SK-N-SH treated with all-trans-retinoic acid at 6 μM for 48 hours (cell line): ENCODE measurements around the gene SLC17A2.

ENCODE experiments used
- ATAC-seq: fragments of 200-7000 bp; cut with Tn5 transposase; 3 replicates; pipeline ENCODE4 v1.9.1; 2020; ENCODE audit warnings: mild to moderate bottlenecking, moderate library complexity
- ARNTL ChIP-seq: fragments of 450-650 bp; formaldehyde crosslinking; IDR thresholded peaks from 2 replicates; pipeline ENCODE4 v1.5.0; 2020; ENCODE audit warnings: low read depth, mild to moderate bottlenecking, moderate library complexity, borderline replicate concordance
- CSDC2 ChIP-seq: fragments of 250-450 bp; sonication (Bioruptor Pico); IDR thresholded peaks from 2 replicates; pipeline ENCODE4 v1.5.0; 2020; ENCODE audit warnings: mild to moderate bottlenecking, moderate library complexity
- ESRRG ChIP-seq: fragments of 250-450 bp; sonication (Bioruptor Pico); IDR thresholded peaks from 2 replicates; pipeline ENCODE4 v1.6.1; 2021; ENCODE audit warnings: mild to moderate bottlenecking
- GLIS3 ChIP-seq: fragments of 250-450 bp; sonication (Bioruptor Pico); IDR thresholded peaks from 2 replicates; pipeline ENCODE4 v1.5.0; 2020; ENCODE audit warnings: mild to moderate bottlenecking, moderate library complexity
- ISL1 ChIP-seq: fragments of 250-450 bp; sonication (Bioruptor Pico); IDR thresholded peaks from 2 replicates; pipeline ENCODE4 v2.1.2; 2022; ENCODE audit warnings: mild to moderate bottlenecking, moderate library complexity
- OSR1 ChIP-seq: fragments of 250-450 bp; sonication (Bioruptor Pico); IDR thresholded peaks from 2 replicates; pipeline ENCODE4 v1.8.0; 2022; ENCODE audit warnings: moderate library complexity, mild to moderate bottlenecking, inconsistent platforms
- PPARA ChIP-seq: fragments of 250-450 bp; sonication (Bioruptor Pico); IDR thresholded peaks from 2 replicates; pipeline ENCODE4 v1.5.0; 2020; ENCODE audit warnings: mild to moderate bottlenecking, borderline replicate concordance
- RARB ChIP-seq: fragments of 250-450 bp; sonication (Bioruptor Pico); IDR thresholded peaks from 2 replicates; pipeline ENCODE4 v1.8.0; 2021; ENCODE audit warnings: mild to moderate bottlenecking, moderate library complexity
- SNAI2 ChIP-seq: fragments of 250-450 bp; sonication (Bioruptor Pico); IDR thresholded peaks from 2 replicates; pipeline ENCODE4 v1.5.0; 2020; ENCODE audit warnings: mild to moderate bottlenecking, moderate library complexity
- TCF4 ChIP-seq: fragments of 250-450 bp; sonication (Bioruptor Pico); IDR thresholded peaks from 2 replicates; pipeline ENCODE4 v1.8.0; 2021; ENCODE audit warnings: mild to moderate bottlenecking, moderate library complexity, borderline replicate concordance
- TOX ChIP-seq: fragments of 250-450 bp; sonication (Bioruptor Pico); IDR thresholded peaks from 2 replicates; pipeline ENCODE4 v1.8.0; 2021; ENCODE audit warnings: mild to moderate bottlenecking, moderate library complexity, borderline replicate concordance
- ZC3H10 ChIP-seq: fragments of 250-450 bp; sonication (Bioruptor Pico); IDR thresholded peaks from 2 replicates; pipeline ENCODE4 v1.5.1; 2021; ENCODE audit warnings: mild to moderate bottlenecking, moderate library complexity
- ZFP3 ChIP-seq: fragments of 250-450 bp; sonication (Bioruptor Pico); IDR thresholded peaks from 2 replicates; pipeline ENCODE4 v1.5.0; 2020; ENCODE audit warnings: mild to moderate bottlenecking, moderate library complexity
- ZFP30 ChIP-seq: fragments of 450-650 bp; formaldehyde crosslinking; IDR thresholded peaks from 2 replicates; pipeline ENCODE4 v1.5.0; 2022; ENCODE audit warnings: mild to moderate bottlenecking, moderate library complexity
- ZNF565 ChIP-seq: fragments of 450-650 bp; formaldehyde crosslinking; conservative IDR thresholded peaks from 2 replicates; pipeline ENCODE4 v1.5.0; 2020; ENCODE audit warnings: low read depth, mild to moderate bottlenecking, moderate library complexity
- ZNF70 ChIP-seq: fragments of 450-650 bp; formaldehyde crosslinking; IDR thresholded peaks from 2 replicates; pipeline ENCODE4 v1.5.0; 2020; ENCODE audit warnings: mild to moderate bottlenecking, moderate library complexity
- ZNF8 ChIP-seq: fragments of 450-650 bp; formaldehyde crosslinking; IDR thresholded peaks from 2 replicates; pipeline ENCODE4 v1.5.0; 2020; ENCODE audit warnings: mild to moderate bottlenecking, moderate library complexity
- TF ChIP-seq, protein P1 (sequence below): fragments of 250-450 bp; sonication (Bioruptor Pico); IDR thresholded peaks from 2 replicates; pipeline ENCODE4 v1.8.0; 2020; ENCODE audit warnings: mild to moderate bottlenecking, moderate library complexity, borderline replicate concordance
- TF ChIP-seq, protein P2 (sequence below): fragments of 250-450 bp; sonication (Bioruptor Pico); IDR thresholded peaks from 2 replicates; pipeline ENCODE4 v1.5.0; 2020; ENCODE audit warnings: mild to moderate bottlenecking, moderate library complexity
- TF ChIP-seq, protein P3 (sequence below): fragments of 250-450 bp; sonication (Bioruptor Pico); IDR thresholded peaks from 2 replicates; pipeline ENCODE4 v1.5.1; 2020; ENCODE audit warnings: low read depth, mild to moderate bottlenecking, moderate library complexity
- TF ChIP-seq, protein P4 (sequence below): fragments of 250-450 bp; sonication (Bioruptor Pico); IDR thresholded peaks from 2 replicates; pipeline ENCODE4 v1.8.0; 2021; ENCODE audit warnings: low read depth, mild to moderate bottlenecking, moderate library complexity, borderline replicate concordance

The SLC17A2 gene

GRCh38 chr6:25971187-25971821 lies 40.8 kb upstream of the SLC17A2 start:
- peak; percentile 91 for ATAC-seq
- TF ChIP-seq ISL1 (CRISPR knock-in tag) = peak; percentile 69
- no peak for TF ChIP-seq RARB (CRISPR knock-in tag)
- TF ChIP-seq TCF4 (CRISPR knock-in tag) = no peak
- TF ChIP-seq GLIS3 (CRISPR knock-in tag) = no peak
- no peak for TF ChIP-seq TOX (CRISPR knock-in tag)
- TF ChIP-seq, protein P1, sequence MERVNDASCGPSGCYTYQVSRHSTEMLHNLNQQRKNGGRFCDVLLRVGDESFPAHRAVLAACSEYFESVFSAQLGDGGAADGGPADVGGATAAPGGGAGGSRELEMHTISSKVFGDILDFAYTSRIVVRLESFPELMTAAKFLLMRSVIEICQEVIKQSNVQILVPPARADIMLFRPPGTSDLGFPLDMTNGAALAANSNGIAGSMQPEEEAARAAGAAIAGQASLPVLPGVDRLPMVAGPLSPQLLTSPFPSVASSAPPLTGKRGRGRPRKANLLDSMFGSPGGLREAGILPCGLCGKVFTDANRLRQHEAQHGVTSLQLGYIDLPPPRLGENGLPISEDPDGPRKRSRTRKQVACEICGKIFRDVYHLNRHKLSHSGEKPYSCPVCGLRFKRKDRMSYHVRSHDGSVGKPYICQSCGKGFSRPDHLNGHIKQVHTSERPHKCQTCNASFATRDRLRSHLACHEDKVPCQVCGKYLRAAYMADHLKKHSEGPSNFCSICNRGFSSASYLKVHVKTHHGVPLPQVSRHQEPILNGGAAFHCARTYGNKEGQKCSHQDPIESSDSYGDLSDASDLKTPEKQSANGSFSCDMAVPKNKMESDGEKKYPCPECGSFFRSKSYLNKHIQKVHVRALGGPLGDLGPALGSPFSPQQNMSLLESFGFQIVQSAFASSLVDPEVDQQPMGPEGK (CRISPR knock-in tag) = no peak
- no peak for TF ChIP-seq ZNF565
- no peak for TF ChIP-seq ZFP30 (CRISPR knock-in tag)

- TF ChIP-seq ZNF565 = no peak
- ATAC-seq = no peak
Measured at GRCh38 chr6:25968769-25969168, 38.3 kb upstream of the SLC17A2 start.

DNA sequence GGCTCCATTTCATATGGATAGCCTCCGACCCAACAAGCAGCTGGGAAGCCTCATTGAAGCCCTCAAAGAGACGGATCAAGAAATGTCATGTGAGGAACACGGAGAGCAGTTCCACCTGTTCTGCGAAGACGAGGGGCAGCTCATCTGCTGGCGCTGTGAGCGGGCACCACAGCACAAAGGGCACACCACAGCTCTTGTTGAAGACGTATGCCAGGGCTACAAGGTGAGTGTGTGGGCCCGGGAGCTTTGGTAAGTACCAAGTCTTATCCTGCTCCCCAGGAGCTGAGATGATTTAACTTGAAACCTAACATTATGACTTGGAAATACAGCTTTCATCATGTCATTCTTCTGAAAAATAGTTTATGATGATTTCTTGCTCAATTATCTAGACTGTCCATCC lies 36.2 kb upstream of the SLC17A2 start:
- TF ChIP-seq ZC3H10 (CRISPR knock-in tag) = no peak
- TF ChIP-seq TOX (CRISPR knock-in tag) = no peak
- no peak for TF ChIP-seq ZFP3 (CRISPR knock-in tag)
- TF ChIP-seq, all 23 proteins: peak for 0

GRCh38 chr6:25965058-25965457 lies 34.6 kb upstream of the SLC17A2 start:
- TF ChIP-seq ZNF8 (CRISPR knock-in tag) (no peak), RARB (CRISPR knock-in tag) (no peak), ISL1 (CRISPR knock-in tag) (no peak), ZFP30 (CRISPR knock-in tag) (no peak), ARNTL (CRISPR knock-in tag) (no peak), SNAI2 (CRISPR knock-in tag) (no peak), OSR1 (CRISPR knock-in tag) (no peak), CSDC2 (no peak), ZFP3 (CRISPR knock-in tag) (no peak), PPARA (CRISPR knock-in tag) (no peak), ESRRG (no peak), GLIS3 (CRISPR knock-in tag) (no peak), ZC3H10 (CRISPR knock-in tag) (no peak), TOX (CRISPR knock-in tag) (no peak), ZNF70 (CRISPR knock-in tag) (no peak)
- TF ChIP-seq, protein P2, sequence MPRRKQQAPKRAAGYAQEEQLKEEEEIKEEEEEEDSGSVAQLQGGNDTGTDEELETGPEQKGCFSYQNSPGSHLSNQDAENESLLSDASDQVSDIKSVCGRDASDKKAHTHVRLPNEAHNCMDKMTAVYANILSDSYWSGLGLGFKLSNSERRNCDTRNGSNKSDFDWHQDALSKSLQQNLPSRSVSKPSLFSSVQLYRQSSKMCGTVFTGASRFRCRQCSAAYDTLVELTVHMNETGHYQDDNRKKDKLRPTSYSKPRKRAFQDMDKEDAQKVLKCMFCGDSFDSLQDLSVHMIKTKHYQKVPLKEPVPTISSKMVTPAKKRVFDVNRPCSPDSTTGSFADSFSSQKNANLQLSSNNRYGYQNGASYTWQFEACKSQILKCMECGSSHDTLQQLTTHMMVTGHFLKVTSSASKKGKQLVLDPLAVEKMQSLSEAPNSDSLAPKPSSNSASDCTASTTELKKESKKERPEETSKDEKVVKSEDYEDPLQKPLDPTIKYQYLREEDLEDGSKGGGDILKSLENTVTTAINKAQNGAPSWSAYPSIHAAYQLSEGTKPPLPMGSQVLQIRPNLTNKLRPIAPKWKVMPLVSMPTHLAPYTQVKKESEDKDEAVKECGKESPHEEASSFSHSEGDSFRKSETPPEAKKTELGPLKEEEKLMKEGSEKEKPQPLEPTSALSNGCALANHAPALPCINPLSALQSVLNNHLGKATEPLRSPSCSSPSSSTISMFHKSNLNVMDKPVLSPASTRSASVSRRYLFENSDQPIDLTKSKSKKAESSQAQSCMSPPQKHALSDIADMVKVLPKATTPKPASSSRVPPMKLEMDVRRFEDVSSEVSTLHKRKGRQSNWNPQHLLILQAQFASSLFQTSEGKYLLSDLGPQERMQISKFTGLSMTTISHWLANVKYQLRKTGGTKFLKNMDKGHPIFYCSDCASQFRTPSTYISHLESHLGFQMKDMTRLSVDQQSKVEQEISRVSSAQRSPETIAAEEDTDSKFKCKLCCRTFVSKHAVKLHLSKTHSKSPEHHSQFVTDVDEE (CRISPR knock-in tag) = no peak
- TF ChIP-seq, protein P3, sequence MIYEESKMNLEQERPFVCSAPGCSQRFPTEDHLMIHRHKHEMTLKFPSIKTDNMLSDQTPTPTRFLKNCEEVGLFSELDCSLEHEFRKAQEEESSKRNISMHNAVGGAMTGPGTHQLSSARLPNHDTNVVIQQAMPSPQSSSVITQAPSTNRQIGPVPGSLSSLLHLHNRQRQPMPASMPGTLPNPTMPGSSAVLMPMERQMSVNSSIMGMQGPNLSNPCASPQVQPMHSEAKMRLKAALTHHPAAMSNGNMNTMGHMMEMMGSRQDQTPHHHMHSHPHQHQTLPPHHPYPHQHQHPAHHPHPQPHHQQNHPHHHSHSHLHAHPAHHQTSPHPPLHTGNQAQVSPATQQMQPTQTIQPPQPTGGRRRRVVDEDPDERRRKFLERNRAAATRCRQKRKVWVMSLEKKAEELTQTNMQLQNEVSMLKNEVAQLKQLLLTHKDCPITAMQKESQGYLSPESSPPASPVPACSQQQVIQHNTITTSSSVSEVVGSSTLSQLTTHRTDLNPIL (CRISPR knock-in tag) = no peak
- TF ChIP-seq, protein P4, sequence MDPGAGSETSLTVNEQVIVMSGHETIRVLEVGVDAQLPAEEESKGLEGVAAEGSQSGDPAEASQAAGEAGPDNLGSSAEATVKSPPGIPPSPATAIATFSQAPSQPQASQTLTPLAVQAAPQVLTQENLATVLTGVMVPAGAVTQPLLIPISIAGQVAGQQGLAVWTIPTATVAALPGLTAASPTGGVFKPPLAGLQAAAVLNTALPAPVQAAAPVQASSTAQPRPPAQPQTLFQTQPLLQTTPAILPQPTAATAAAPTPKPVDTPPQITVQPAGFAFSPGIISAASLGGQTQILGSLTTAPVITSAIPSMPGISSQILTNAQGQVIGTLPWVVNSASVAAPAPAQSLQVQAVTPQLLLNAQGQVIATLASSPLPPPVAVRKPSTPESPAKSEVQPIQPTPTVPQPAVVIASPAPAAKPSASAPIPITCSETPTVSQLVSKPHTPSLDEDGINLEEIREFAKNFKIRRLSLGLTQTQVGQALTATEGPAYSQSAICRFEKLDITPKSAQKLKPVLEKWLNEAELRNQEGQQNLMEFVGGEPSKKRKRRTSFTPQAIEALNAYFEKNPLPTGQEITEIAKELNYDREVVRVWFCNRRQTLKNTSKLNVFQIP (CRISPR knock-in tag) = no peak
- TF ChIP-seq, protein P1 (CRISPR knock-in tag) = no peak
- TF ChIP-seq, all 23 proteins: peak for 0
- no peak for ATAC-seq

More for the DNA sequence above, 36.2 kb upstream of the SLC17A2 start:
- no peak for ATAC-seq
